HG03196 (cell line): Measurements from ENCODE around the gene PLCL1.

ENCODE experiments used
- ATAC-seq: cut with Tn5 transposase; IDR thresholded peaks from one replicate; pipeline ENCODE4 v1.9.1; 2021; ENCODE audit not compliant: unreplicated experiment

The PLCL1 gene

GRCh38 chr2:198053148-198053547 is 248.8 kb downstream of the PLCL1 start:
- ATAC-seq, result no peak

- no peak for ATAC-seq
Observed at GRCh38 chr2:198053776-198054175, 249.4 kb downstream of the PLCL1 start.

GRCh38 chr2:198054299-198054698 is 249.9 kb downstream of the PLCL1 start:
- no peak for ATAC-seq

GRCh38 chr2:198055716-198056115 is 251.3 kb downstream of the PLCL1 start:
- ATAC-seq, result no peak

DNA sequence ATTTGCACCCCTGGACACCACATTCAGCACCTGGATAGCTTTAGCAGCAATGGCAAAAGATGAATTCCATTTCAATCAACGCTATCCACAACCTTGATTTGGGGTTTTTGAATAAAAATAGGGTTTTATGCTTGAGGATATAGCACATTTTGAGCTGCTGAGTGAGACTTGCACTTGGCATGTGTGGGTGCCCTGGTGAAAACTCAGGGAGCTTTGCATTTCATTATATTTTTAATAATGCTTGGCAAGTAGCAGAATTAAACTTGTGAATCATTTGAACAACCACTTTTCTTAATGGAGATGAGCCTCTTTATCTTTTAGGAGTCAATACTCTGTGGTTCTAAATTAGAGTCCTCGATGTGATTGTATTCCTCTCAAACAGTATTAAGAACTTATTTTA is 252.4 kb downstream of the PLCL1 start:
- no peak for ATAC-seq

- ATAC-seq, result no peak
Observed at GRCh38 chr2:198059800-198060199, 255.4 kb downstream of the PLCL1 start.

DNA sequence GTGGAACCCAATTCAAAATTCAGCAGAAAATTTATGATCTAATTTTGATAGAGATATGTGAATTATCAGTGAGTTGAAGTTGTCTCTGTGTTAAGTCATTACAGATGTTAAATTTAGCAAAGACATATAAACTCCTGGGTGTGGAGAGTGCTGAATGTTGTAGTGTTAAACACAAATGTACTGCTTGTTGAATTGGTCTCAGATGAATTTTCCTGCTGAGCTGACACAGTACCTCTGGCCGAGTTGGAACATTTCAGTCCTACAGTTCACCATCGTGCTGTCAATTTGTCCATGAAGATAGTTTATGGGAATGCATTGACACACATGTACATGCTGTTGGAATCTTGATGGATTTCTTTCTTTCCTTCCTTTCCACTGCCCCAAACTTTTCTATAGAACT is 255.9 kb downstream of the PLCL1 start:
- ATAC-seq, result no peak

DNA sequence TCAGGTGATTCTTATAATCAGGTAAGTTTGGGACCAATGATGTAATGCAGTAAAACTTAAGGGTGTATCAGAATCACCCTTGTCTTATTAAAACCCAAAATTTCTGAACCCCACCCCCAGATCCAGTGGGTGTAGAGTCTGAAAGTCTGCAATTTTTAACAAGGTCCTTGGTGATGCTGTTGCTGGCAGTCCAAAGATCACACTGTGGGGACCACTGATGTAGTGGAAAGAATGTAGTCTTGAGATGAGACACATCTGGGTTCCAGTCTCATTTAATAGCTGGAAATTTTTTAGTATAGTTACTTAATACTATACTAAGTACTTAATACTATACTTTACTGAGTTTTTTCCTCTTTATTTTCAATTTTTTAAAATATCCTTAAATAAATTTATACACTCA is 258.4 kb downstream of the PLCL1 start:
- no peak for ATAC-seq

GRCh38 chr2:198063242-198063641 is 258.8 kb downstream of the PLCL1 start:
- no peak for ATAC-seq

DNA sequence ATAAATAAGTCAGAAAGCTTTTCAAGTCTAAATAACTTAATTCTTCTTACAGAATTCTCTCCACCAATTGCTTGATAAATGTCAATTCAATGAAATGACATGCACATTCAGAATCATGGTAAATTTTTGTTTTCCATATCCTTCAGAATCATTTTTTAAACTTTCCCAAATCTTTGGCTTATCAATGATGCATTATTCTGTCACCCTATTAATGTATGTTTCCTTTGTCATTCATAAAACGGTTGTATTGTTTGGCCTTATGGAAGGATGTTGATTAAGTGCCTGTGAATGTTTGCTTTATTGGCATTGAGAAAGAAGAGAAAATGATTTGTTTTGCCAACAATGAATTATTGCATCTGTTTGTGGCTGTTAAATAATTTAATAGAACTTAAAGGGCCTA is 260.9 kb downstream of the PLCL1 start:
- ATAC-seq, result no peak

DNA sequence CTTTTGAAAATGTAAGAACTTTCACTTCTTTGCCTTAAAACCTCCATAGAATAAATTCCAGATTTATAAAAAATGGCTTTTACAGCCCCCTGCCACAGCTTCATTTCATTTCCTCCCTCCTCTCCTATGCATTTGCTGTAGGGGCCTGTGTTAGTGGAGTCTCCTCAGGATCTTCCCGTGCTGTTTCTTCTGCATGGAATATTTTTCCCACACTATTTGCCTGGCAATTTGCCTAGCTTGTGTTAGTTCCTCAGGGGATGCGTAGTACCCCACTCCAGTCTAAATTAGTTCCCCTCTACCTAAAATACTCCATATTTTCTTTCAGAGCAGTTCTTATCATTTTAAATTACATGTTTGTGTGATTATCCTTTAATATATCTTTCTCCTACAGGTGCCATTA is 262.2 kb downstream of the PLCL1 start:
- ATAC-seq, result no peak

DNA sequence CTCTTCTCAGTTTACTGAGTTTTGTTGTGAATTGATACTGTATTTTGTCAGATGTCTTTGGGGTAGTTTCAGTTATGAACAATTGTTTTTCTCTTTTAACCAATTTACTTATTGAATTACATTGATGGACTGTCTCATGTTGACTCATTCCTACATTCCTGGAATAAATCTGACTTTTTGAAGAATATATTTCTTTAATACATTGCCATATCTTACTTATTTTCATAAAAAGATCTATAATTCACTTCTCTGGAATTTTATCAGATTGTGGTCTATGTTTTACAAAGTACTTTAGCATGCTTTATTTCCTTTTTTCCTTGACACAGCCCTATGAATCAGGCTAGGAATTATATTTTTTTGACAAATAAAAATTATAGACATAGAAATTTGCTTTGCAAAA is 268.3 kb downstream of the PLCL1 start:
- no peak for ATAC-seq

- no peak for ATAC-seq
Observed at GRCh38 chr2:198073253-198073652, 268.9 kb downstream of the PLCL1 start.

DNA sequence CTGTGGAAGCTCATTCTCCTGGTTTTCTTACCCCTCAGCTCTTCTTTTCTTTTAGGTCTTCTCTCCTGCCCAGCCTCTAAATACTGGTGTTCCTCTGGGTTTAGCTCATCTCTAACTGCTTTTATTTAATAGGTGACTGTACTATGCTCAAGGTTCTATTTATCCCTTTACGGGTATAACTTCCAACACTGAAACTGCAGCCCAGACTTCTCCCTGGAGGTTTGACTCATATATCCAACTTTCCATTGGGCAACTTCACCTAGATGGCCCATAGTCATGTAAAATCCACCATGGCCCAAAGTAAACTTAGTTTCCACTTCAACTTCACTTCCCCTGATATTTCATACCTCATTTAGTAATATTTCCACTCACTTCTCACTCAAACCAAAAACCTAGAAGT is 273.1 kb downstream of the PLCL1 start:
- no peak for ATAC-seq

DNA sequence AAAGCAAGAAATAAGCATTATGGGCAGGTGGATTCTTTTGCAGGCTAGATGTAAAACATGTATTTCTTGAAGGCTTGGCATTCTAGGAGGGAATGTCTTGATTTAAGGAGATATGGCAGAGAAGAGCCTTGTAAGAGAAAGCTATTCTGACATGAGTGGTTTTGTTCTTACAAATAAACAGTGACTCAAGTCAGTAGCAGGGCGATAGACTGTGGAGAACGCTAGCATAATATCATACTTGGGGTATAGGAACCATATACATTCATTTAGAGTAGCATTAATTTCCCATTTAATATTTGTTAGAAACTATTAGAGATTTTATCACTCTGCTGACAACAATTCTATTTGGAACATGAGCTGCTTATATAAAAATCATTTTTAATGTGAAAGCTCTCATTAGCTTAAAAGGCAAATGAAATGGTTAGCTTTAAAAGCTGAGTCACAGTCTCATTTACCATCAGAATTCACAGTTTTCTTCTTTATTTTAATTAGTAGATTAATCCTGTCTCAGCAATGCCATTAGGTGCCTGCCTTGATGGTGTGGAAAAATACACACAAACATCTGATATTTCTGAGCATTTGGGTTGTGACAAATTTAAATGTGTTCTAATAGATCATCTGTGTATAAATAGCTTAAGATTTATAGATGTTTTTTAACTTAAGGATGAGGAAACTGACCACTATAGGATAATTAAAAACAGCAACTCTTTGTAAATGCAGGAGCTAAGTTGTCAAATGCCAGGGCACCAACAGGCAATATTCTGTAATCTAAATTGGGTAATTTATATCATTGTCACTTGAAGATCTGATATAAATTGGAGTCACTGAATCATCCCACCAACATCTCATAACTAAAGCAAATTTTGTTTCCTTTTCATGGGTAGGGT is 276.7 kb downstream of the PLCL1 start:
- no peak for ATAC-seq

DNA sequence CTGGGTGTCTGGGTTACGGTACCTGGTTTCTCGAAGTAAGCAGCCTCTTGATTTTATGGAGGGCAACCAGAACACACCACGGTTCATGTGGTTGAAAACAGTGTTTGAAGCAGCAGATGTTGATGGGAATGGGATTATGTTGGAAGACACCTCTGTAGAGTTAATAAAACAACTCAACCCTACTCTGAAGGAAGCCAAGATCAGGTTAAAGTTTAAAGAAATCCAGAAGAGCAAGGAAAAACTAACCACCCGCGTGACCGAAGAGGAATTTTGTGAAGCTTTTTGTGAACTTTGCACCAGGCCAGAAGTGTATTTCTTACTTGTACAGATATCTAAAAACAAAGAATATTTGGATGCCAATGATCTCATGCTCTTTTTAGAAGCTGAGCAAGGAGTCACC is 279.8 kb downstream of the PLCL1 start:
- ATAC-seq, result no peak

DNA sequence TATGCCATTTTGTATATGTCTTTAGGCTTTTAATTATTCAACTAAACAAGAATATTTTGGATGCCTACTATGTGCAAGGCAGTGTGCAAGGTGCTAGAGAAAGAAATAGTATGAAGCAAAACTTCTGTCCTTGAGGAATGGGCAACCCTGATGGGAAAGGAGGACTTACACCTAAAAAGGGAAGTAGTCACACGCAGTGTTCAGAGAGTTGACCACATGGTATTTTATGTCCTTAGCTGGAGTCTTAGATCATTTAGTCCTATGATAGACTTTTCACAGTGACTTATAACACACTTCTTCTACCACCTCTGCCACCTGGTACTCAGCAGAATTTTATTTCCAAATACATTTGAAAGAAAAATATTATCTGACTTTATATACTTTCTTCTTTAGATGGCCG is 291.6 kb downstream of the PLCL1 start:
- no peak for ATAC-seq

- no peak for ATAC-seq
Observed at GRCh38 chr2:198096965-198097364, 292.6 kb downstream of the PLCL1 start.

DNA sequence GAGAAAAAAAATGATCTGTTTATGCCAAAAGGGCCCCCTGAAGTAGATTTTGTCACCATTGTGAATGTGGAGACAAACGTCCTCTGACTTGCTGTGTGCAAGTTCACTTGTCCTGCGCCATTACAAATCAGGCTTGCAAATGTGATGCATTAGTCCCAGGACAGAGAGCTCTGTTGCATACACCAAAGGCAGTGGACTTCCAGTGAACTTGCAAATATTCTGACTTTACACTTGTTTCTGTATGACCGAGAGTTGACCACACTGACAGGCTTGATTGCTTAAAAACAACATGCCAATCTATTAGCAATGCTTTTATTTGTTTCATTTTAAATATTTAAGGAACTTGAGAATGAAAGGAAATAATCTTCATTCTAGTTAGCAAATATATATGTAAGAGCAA is 293.2 kb downstream of the PLCL1 start:
- ATAC-seq, result no peak

DNA sequence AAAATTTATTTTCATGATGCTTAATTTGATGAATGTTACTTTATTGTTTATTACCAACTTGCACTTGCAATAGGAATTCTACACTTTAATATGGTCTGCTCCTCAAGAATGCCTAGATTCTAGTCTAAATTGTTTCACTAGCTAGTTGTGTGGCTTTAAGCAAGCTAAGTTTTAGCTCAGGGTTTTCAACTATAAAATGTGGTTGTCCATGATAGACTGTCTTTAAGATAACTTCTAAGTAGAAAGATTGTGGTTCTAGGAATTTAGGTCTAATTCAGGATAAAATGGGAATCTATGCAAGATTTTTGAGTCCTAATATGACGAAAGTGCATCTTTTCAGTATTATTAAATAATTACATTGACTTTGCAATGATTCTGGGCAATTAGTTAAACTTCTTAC is 294.0 kb downstream of the PLCL1 start:
- no peak for ATAC-seq

GRCh38 chr2:198098918-198099317 is 294.5 kb downstream of the PLCL1 start:
- ATAC-seq, result no peak

- no peak for ATAC-seq
Observed at GRCh38 chr2:198100346-198100745, 296.0 kb downstream of the PLCL1 start.

GRCh38 chr2:198101688-198102087 is 297.3 kb downstream of the PLCL1 start:
- ATAC-seq, result no peak
